WI38 (cell line): ENCODE data around the gene SPAG7.
A peak's percentile ranks its signal among the peaks of the same experiment; 100 is the strongest.

Experiments used
- H3K4me3 ChIP-seq: 2 replicates; pipeline ENCODE4 v1.5.1; 2011; ENCODE audit warnings: low read depth, mild to moderate bottlenecking, control low read depth, low read length
- TF ChIP-seq, protein P1 (sequence below): IDR thresholded peaks from 2 replicates; pipeline ENCODE4 v1.5.1; 2012; ENCODE audit warnings: low read depth, mild to moderate bottlenecking, control low read depth, low read length

The SPAG7 gene

GRCh38 chr17:4973256-4974114 lies 5.9 kb upstream of the SPAG7 start:
- TF ChIP-seq, protein P1, sequence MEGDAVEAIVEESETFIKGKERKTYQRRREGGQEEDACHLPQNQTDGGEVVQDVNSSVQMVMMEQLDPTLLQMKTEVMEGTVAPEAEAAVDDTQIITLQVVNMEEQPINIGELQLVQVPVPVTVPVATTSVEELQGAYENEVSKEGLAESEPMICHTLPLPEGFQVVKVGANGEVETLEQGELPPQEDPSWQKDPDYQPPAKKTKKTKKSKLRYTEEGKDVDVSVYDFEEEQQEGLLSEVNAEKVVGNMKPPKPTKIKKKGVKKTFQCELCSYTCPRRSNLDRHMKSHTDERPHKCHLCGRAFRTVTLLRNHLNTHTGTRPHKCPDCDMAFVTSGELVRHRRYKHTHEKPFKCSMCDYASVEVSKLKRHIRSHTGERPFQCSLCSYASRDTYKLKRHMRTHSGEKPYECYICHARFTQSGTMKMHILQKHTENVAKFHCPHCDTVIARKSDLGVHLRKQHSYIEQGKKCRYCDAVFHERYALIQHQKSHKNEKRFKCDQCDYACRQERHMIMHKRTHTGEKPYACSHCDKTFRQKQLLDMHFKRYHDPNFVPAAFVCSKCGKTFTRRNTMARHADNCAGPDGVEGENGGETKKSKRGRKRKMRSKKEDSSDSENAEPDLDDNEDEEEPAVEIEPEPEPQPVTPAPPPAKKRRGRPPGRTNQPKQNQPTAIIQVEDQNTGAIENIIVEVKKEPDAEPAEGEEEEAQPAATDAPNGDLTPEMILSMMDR, result no peak
- no peak overlapping the region for H3K4me3 ChIP-seq

DNA sequence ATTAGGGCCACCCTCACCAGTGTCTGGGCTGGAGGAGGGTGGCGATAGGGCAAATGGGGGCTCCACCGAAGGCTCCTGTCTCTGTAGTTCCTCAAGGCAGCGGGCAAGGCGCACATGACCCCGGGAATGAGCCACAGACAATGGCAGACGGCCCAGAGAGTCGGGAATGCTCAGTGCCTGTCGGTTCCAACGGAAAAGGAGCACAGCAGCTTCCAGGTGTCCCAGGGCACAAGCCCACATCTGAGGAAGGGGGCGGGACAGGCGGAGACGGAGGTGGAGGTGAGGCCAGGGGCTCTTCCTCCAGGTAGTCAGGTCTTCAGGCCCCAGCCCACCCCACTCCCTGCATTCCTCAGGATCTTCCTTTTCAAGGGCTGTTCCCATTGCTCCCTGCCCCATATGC lies 5.1 kb upstream of the SPAG7 start:
- TF ChIP-seq, protein P1, result no peak
- H3K4me3 ChIP-seq, result no peak overlapping the region

GRCh38 chr17:4972322-4972721 lies 4.7 kb upstream of the SPAG7 start:
- H3K4me3 ChIP-seq, result no peak overlapping the region
- TF ChIP-seq, protein P1, result no peak

- no peak overlapping the region for H3K4me3 ChIP-seq
- TF ChIP-seq, protein P1, result no peak
Observed at GRCh38 chr17:4971826-4972225, 4.2 kb upstream of the SPAG7 start.

GRCh38 chr17:4970273-4970672 lies 2.7 kb upstream of the SPAG7 start:
- no peak overlapping the region for H3K4me3 ChIP-seq
- TF ChIP-seq, protein P1, result no peak

- H3K4me3 ChIP-seq, result peak overlapping the region; percentile 12; the same call in 1 of the 2 replicates
- TF ChIP-seq, protein P1, result no peak
Observed at GRCh38 chr17:4969551-4970173, 2.0 kb upstream of the SPAG7 start.

DNA sequence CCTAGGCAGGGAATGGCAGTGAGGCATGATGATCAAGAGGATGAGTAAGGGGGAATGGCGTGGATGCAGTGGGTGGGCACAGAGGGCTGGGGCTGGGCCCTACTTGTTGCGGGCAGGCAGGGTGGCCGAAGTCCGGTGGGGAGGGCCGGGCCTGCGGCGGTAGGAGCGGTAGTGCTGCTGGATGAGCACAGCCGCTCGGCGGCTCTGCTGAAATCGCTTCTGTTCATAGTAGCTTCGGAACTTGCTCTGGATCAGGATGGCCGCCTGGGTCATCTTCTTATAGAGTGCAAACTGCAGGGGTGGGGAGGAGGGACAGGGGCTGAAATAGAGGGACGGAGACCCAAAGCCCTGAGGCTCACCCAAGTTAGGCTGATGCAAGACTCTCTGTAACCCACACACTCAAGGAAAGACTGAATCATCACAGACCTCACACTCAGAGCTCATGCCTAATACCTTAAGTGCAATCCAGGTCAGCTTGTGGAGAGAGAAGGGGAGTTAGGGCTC lies 1.5 kb upstream of the SPAG7 start:
- TF ChIP-seq, protein P1, result no peak
- peak overlapping the region; percentile 78 for H3K4me3 ChIP-seq
